Sigmoid colon (tissue), 4 donors: ENCODE data around the gene EN2.

Source experiments
- CTCF ChIP-seq, 4 experiments: fragments of 450-650 bp in 3 of 4; fragments of 200-600 bp in 1 of 4; IDR thresholded peaks; one replicate each; pipeline ENCODE4 v1.5.1; 2016 to 2019; ENCODE audit warnings: antibody characterized with exemption in 4 of 4, mild to moderate bottlenecking in 3 of 4, moderate library complexity in 2 of 4
- EP300 ChIP-seq, 4 donors: sonication (generic); formaldehyde crosslinking; IDR thresholded peaks; one replicate each; pipeline ENCODE4 v1.6.1; 2017; ENCODE audit warnings: antibody characterized with exemption in 4 of 4
- POLR2A ChIP-seq, 2 donors: fragments of 450-650 bp; IDR thresholded peaks; one replicate each; pipeline ENCODE4 v1.6.1; 2016; ENCODE audit warnings: antibody characterized with exemption in 2 of 2, mild to moderate bottlenecking in 2 of 2, moderate library complexity in 2 of 2
- POLR2AphosphoS5 ChIP-seq, 4 donors: sonication (generic); formaldehyde crosslinking; IDR thresholded peaks; one replicate each; pipeline ENCODE4 v1.6.1; 2017; ENCODE audit warnings: antibody characterized with exemption in 4 of 4

GRCh38 chr7:155495440-155496248, 37.7 kb downstream of the EN2 start:
- TF ChIP-seq POLR2AphosphoS5 (IDR thresholded peaks at IDR 0.05) (no peak), CTCF (IDR thresholded peaks at IDR 0.05) (no peak), POLR2A (IDR thresholded peaks at IDR 0.05) (no peak), EP300 (IDR thresholded peaks at IDR 0.05) (no peak)
